B cell (primary cell): Measurements from ENCODE around the gene HJV.

Experiments
- EZH2 ChIP-seq: IDR thresholded peaks from 2 replicates; pipeline ENCODE4 v1.6.1; 2012; ENCODE audit warnings: borderline replicate concordance, low read depth, mild to moderate bottlenecking, moderate library complexity, low read length; ENCODE audit not compliant: insufficient read depth, poor library complexity, severe bottlenecking
- TF ChIP-seq, protein P1 (sequence below): fragments of 200-600 bp; IDR thresholded peaks from one replicate; pipeline ENCODE4 v1.8.0; 2022; ENCODE audit warnings: antibody characterized with exemption, mild to moderate bottlenecking

DNA sequence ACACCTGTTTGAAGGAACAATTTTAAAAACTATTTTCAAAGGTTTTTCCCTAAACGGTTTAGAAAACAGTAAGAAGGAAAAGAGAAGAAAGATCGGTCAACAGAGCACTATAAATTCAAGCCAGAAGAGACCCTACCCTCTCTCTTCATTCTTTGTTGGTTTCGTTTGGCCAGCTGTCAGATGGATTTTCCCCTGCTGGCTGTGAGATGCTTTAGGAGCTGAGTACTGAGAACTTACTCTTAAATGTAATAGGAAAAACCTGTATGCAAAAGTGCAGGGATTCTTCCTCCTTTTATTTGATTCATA lies 23.9 kb downstream of the HJV start:
- TF ChIP-seq, protein P1, sequence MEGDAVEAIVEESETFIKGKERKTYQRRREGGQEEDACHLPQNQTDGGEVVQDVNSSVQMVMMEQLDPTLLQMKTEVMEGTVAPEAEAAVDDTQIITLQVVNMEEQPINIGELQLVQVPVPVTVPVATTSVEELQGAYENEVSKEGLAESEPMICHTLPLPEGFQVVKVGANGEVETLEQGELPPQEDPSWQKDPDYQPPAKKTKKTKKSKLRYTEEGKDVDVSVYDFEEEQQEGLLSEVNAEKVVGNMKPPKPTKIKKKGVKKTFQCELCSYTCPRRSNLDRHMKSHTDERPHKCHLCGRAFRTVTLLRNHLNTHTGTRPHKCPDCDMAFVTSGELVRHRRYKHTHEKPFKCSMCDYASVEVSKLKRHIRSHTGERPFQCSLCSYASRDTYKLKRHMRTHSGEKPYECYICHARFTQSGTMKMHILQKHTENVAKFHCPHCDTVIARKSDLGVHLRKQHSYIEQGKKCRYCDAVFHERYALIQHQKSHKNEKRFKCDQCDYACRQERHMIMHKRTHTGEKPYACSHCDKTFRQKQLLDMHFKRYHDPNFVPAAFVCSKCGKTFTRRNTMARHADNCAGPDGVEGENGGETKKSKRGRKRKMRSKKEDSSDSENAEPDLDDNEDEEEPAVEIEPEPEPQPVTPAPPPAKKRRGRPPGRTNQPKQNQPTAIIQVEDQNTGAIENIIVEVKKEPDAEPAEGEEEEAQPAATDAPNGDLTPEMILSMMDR: no peak
- no peak for TF ChIP-seq EZH2
